ENCODE measurements around the gene MOB3C.

Gene MOB3C

DNA sequence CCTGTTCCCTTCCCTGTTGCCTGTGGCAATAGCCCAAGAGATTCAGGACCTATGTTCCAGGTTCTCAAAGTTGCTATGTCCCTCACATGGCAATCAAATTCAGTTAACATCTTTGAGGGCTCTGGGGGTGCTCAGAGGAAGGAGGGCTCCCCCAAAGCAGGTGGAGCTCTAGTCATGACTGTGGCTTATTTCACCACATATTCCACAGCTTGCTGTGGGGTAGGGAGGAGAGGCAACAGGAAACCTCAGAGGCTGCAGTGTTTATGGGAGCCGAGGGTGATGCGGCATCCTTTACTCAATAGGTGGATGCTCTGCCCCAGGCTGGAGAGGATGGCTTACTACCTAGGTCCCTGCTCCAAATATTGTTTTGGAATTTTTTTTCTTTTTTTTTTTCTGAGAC is 11.4 kb downstream of the MOB3C start:
- DNase-seq (ENCODE audit: low read depth) = no peak

DNA sequence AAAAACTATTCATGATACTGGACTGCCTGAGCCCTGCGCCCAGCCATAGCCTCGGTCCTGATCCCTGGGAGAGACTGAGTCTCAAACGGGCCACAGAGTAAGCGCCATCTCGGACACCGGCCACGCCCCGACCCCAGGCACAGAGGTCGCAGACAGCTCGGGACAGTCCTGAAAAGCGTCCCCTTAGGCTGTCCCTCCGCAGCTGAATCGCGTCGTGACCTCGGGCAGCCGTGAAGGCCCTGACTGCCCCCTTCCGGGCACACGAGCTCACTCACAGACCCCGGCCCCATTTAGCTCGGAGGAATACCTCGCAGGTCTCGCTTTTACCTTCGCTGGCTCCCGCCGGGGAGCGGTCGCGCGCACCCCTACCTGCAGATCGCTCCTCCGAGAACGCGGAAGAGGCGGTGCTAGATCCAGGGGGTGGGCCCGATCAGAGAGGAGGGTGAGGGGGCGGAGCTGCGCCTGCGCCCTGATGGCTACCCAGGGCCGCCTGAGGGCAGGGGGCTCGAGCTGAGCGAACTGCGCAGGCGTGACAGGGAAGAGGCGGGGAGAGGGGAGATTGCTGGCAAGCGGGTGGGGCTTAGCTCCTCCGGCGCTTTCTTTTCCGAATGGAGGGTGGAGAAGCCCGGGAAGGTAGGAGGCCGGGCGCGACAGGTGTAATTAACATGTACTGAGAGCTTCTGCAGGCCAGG is 12.6 kb downstream of the MOB3C start, which contains the start of gene MKNK1:
MKNK1 (minus strand) TSS at position 411 of the 692 bp plus-strand sequence. CDS start 20,941 bp downstream, outside the sequence.
- DNase-seq (ENCODE audit: low read depth) = peak; percentile 96

DNA sequence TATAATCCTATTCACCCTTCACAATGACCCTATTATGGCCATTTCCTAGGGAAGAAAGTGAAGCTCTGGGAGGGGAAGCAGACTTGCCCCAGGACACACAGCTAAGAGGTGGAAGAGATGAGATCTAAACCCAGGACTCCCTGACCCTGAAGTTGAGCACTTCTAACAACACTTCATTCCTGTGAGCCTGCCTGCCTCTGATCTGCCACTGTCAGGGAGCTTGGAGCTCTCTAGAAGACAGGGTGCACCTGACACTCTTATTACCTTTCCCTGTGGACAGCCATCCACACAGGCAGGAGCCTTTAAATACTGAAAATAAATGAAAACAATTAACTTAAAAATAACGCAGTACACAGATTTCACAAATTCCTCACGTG is 13.1 kb downstream of the MOB3C start:
- DNase-seq (ENCODE audit: low read depth) = no peak

DNA sequence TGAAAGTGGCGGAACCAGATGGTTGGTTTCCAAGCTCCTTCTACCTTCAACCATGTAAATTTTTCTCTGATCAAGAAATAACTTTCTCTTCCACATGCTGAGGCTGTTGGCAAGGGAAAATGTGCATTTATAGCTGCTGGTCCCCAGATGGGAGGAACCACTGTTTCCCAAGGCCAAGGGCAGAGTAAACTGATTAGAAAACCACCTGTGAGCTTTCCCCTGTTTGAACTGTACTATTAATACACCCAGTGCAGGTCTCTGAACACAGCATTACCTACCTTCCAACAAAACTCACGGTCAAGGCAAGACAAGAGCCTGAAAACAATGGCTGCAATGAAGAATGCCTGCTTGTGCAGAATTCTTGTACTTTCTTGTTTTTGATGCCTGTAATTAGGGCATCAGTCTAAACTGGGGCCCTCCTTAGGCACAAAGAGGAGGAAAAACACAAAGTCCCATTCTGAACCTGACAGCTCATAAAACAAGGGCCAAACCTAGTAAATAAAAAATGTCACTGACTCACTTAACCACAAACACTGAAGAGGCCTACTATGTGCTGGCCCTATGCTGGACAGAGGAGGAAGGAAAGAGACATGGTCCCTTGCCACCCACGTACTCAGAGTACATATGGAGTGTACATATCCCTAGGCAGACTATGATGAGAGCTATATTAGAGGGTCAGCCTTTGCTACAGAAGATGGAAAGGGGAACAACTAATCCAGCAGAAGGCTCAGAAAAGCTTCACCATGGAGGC is 15.2 kb downstream of the MOB3C start:
- no peak for DNase-seq (ENCODE audit: low read depth)

DNA sequence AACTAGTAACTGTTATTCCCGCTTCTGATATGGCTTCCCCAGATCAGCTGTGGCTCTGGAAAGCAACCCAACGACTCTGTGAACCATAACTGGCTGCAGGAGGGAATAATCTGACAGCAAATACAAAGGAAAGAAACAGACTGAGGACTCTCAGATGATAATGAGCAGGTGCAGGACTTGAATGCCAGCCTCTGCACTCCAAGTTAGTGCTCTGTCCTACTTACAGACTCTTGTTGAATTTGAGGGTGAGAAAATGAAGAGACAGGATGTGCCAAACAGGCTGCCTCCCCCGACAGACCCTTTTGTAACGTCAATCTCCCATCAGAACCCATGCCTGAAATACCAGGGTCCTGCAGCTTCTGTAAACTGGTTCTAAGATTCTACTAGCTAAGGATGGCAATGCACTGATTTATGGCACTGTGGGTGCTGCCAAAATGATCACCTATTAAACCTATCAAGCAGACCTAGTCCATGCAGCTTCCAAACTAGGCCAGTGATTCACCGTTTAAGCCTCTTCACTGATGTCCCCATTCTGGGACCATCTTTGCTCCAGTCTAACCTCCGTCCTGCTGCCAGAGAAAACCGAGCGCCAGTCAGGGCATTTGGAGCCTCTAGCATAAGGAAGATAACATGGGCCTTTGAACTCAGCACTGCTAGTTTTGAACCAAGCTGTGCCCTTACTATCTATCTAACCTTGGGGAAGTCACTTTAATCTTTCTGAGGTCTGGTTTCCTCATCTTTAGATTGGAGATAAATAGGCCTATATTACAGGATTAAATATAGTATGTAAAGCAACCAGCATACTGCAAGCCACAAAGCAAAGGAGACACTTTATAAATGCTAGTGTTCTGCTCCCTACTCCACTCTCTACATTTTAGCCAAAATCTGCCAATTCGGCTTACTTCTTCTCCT is 17.3 kb downstream of the MOB3C start:
- no peak for DNase-seq (ENCODE audit: low read depth)

DNA sequence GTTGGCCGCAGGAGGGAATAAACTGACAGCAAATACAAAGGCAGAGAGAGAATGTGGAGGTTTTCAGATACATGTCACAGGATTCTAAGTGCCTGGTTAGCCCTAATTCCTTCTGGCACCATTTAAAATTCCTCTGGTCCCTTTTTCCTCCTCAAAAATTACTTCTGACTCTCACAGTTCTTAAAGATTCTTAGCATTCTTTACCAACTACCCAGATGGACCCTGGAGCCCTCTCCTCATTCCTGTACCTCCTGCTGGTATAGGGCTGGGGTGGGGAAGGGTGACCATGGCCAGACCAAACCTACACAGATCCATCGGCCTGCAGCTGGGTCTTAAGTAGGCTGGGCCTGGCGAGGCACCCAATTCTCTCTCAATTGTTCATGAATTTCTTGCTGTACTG is 19.8 kb downstream of the MOB3C start:
- no peak for DNase-seq (ENCODE audit: low read depth)

DNA sequence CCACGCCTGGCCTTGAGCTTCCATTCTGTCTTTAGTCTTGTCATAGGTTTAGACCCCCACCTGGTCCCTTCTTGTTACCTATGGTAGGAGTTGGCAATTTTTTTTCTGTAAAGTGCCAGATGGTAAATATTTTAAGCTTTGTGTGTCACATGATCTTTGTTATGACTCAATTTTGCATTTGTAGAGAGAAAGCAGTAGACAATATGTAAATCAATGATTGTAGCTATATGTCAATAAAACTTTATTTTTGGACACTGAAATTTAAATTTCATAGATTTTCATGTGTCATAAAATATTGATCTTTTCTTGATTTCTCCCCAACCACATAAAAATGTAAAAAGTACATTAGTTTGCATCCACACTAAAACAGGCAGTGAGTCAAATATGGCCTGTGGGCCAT is 20.6 kb downstream of the MOB3C start:
- no peak for DNase-seq (ENCODE audit: low read depth)

DNA sequence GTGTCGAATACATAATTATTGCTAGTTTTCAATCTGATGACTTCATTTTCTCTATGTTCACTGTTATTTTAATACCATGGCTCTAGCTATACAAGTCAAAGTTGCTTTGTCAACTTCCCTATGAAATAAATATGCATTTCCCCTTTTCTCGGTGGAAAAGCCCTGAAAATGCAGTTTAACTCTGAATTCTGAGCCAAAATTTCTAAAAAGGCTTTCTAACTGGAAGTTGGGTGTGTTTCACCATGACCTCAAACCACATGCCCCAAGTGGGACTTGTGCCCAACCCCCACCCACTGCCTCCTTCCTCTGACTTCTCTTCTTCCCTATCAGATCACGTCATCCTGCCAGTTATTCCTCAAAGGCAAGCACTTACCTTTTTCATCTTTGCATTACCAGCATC is 21.5 kb downstream of the MOB3C start:
- peak; percentile 81 for DNase-seq (ENCODE audit: low read depth)

DNA sequence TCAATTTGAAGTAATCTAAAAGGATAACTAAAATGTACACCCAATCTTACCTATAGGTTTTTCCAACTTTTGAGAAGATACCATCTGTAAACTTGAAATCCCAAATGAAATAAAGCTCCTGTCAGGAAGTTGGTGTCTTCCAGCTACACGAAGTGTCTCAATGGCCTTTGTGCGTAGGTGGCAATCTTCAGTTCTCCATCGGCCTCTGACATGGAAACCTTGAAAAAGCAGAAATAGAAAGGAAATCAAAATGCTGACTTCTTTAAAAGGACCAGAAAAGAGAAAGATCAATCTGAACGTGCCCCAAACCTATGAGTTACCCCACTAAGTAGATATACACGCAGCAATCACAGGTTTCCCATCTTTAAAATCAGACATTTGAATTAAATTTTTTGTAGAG is 22.5 kb downstream of the MOB3C start:
- DNase-seq (ENCODE audit: low read depth) = no peak

DNA sequence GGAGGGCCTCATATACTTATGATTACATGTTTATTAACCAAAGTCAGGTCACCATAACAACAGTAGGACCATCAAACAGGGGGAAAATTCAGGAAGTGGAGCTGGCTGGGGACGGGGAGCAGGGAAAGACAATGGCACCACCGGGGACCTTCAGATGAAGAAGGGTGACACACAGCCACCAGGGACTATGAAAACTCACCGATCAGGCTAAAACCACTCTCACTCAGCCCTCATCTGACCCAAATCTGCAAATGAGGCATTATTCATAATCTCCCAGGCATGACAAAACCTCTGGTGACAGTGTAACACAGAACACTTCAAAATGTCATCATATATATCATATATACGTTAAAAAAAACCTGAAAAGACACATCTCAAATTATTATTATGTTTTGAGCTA is 23.8 kb downstream of the MOB3C start:
- DNase-seq (ENCODE audit: low read depth) = no peak

DNA sequence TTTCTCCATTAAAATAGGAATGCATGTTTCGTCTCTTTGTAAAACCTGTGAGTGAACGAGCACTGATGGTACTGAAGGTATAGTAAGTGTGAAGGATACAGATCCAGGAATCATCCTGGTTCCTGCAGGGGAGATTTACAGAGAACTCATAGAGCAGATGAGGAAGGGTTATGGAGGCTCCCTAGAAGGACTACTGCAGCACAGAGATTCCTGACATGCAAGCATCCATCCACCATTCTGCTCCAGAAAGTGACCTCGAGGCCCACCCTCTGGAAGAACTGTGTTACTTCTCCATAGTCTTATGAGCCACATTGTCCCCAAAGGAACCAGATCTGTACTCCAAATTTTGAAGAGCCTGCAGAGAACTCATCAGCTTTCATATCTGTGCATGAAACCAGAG is 27.1 kb downstream of the MOB3C start:
- no peak for DNase-seq (ENCODE audit: low read depth)

DNA sequence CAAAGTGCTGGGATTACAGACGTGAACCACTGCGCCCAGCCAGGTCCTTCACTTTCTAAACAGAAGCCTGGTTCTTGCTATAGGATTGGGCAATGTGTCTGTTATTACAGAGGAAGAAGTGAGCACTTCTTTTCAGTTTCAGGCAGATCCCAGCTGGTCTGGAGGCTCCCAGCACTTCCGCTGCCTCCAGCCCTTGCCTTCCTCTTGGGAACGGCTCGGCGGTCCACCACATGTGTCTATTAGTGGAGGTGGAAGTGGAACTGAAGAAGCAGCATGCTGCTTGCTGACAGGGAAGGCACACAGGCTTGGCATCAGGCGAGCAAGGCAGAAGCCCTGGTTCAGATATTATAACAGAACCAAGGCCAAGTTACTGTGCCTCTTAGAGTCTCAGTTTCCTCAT is 29.5 kb downstream of the MOB3C start:
- DNase-seq (ENCODE audit: low read depth) = no peak

DNA sequence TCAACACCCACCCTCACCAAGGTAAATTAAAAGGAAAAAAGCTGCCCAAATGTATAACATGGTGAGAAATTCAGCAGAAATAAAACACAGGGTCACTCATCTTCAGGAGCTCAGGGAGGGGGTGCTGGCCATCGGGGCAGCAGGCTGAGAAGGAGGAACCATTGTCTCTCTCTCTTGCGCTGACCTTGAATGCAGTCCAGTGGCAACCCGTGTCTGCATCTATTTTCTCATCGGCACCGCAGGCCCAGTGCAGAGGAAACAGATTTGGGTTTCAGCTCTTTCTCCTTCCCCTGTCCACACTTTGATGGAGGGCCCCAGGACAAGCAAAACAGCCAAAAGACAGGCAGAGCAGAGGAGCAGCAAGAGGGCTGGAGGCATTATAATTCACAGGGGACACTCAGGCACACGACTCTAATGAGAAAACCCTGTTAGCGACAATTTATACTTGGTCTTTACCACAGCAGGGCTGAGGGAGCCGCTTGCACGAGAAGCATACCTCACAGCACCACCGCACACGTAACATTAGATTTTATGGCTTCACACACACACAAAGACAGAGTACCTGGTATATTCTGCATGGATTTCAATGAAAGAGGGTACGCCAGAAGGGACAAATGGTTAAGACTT is 31.2 kb downstream of the MOB3C start:
- DNase-seq (ENCODE audit: low read depth) = no peak

DNA sequence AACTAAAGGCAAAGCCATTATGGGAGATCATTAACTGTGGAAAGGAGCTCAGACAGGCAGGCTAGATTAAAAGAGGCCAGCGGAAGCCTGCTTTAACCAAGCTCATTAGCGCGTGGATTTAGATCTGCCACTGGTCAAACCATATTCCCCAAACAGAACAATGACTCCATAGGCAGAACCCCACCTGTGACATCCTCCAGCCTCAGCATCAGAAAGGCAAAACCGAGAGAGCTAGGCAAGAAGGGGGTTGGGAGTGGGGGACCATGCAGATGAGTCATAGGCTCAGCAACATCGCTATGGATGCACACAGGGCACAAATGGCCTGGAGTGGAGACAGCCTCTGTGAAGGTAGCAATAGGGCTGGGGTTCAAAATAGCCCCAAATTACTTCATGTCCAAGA is 33.1 kb downstream of the MOB3C start:
- no peak for DNase-seq (ENCODE audit: low read depth)

DNA sequence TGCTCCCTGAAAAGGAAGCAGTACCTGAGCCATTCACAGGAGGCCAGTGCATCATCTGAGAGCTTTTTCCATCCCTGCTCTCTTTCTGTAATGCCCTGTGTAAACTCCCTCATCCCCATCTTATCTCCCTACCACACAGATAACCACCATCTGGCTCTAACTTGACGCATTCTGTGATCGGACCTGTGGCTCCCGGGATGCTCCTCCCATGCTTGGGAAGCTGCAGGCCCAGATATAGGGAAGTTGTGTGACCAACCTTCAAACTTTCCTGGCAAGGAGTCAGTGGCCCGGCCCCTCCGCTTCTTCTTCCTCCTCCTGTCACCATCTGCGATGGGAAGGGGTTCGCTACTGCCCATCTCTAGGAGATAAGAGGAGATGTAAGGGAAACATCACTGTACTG is 33.6 kb downstream of the MOB3C start:
- no peak for DNase-seq (ENCODE audit: low read depth)

DNA sequence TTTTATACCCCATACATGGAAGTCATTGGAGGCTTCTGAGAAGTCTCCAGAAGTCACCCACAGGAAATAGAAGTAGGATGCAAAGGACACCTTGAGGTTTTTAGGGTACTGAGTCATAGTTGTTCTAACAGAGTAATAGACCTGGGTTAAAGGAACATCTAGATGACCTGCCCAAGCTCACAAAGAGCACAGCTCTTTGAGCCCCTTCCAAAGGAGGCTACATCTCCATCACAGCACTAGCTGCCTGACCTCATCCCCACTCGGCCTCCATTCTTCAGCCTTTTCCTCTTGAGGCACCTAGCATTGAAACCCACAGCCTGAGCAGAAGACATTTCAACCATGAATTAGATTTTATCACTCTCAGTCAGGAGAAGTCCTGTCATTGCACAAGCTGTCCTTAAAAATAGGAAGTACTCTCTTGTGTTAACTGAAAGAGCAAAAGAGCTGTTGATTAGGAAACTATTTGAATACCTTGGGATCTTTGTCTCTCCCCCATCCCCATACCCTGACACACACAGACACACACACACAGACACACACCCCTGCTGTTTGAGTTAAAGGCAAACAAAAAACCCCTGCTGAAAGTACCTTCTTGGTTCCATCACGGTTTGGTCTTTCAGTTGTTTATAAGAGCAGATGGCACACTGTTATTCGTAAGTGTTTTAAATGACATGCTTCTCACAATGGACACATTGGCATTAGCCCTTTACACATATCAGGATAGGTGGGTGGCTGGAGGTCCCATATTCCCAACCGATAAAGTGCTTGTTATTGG is 34.7 kb downstream of the MOB3C start:
- DNase-seq (ENCODE audit: low read depth) = no peak

DNA sequence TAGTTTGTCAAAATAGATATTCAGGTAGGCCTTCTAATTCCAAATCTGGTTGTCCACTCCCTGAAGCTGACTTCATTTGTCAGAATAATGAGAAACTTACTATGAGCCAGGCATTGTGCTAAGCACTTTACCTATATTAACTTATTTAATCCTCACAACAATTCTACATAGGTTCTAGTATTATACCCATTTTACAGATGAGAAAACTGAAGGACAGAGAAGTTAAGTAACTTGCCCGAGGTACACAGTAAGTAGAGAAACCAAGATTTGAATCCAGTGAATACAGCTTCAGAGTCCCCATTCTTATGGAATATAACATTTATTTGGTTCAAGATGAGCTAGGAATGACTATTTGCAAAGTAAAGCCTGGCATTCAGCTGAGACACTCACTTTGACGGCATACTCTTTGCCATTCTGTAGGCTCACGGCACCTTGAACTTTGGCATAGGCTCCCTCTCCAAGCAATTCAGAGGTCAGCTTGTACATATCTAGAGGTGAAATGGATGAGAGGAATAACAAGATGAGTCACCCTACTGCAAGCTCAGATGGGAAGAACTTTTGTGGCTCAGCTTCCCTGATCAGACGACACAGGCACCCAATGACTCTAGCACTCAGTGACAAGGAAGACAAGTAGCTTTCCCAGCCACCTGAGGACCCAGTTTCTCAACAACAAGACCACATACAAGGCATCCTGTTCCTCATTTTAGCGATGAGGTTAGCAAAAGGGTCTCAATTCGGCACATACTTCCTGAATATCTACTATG is 36.3 kb downstream of the MOB3C start:
- no peak for DNase-seq (ENCODE audit: low read depth)

DNA sequence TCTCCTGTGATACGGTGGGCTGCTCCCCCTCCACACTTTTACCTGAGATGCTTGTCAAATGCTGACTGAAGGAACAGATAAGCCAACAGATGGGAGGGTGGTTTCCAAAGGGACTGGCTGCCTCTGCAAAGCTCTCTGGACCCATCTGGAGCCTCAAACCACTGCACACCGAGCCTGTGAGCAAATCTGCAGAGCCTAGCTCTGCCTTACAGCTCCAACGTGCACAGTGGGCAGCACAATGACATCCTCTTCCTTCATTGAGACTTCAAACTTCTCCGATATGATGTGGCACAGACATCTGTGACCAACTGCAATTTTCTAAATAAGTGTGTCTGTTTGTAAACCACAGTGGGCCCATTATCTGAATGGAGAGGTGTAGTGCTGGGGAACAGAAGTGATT is 38.9 kb downstream of the MOB3C start:
- DNase-seq (ENCODE audit: low read depth) = no peak

DNA sequence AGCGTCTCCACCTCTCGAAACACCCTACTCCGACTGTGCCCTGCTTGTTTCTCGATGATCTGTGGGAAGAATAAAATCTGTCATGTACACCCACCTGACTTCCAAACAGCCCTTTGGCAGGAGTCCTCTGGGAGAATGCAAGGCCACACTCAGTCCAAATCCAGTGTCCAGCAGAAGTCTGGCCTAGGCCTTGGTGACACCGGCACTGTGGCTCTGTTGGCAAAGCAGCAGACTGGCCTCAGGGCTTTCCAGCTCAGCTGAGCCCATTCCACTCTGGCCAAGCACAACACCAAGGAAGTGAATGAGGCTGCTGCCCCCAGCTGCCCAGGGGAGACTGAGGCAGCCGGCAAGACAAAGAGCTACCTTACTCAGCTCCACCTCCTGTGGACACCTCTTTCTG is 40.0 kb downstream of the MOB3C start:
- no peak for DNase-seq (ENCODE audit: low read depth)

DNA sequence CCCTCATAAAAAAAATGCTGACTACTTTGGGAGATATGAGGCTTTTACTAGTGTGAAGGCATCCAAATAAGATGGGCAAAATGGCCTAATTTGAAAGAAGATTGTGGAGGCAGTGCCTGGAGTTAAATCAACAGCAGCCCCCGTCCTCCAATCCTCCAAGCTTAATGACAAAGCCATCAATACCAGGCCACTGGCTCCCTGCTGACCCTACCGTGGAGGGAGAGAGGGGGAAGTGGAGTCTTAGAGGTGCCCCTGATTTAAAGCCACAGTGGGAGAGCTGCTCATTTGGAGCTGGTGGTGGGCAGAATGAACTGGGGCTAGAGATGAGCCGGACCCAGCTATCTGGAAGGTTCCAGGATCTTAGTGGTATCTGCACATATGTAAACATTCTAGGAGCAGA is 40.8 kb downstream of the MOB3C start:
- DNase-seq (ENCODE audit: low read depth) = no peak

DNA sequence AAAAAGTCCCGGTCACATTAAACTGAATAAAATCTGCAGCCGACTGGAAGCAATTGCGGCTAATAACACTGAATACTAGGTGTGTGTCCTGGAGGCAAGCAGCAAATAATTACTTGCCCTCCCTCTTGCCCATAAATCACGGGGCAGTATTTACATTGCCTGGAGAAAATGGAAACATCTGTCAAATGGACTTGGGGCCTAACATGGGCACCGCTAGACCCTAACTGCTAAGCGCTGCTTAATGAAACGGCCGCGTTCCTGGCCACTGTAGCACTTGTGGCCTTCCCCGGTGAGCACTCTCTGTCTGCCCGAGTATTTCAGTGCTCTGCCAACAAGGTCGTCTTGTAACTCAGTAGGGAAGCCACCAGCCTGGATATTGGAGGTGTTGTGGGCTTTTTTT is 41.3 kb downstream of the MOB3C start:
- DNase-seq (ENCODE audit: low read depth) = no peak

All from CMK (cell line).